COR-L47 (cell line): ENCODE results near the gene KCTD5.

Experiments
- DNase-seq: peaks from one replicate; lab custom pipeline; 2025; lab: John Stamatoyannopoulos, UW

The KCTD5 gene

GRCh38 chr16:2697401-2697948, 15.2 kb downstream of the KCTD5 start:
- DNase-seq, result no peak

- no peak for DNase-seq
Measured at GRCh38 chr16:2698103-2698870, 16.0 kb downstream of the KCTD5 start.

DNA sequence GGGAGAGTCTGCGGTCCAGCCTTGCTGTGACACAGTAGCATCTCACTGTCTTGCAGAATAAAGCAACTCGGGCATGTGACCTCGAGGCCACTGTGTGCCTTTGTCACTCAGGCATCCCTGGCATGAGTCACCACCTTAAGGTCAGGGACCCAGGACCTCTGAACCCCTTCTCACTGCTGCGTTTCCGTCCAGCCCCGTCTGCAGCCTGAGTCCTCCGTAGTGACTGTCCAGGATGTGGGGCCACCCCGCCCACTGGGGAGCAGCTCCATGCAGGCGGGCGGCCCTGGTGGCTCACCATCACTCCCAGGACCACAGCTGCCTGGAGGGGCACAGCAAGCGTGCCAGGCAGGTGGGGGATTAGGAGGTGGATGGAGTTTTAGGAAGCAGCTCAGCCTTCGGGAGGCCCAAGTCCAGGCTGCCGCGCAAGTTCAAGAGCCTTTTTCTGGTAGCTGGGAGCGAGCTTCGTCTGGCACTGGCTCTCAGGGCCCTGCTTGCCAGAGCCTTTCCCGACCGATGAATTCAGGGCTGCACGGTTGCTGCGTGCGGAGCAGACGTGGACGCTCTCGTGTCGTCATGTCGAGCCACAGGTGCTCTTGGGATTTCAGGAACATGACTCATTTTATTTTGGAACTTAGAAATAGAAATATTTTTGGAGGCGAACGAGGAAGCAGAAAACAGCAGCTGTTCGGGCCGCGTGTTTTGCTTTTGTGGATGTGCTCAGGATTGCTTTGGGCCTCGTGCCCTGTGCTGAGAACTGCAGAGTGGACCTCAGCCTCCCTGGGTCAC, 16.8 kb downstream of the KCTD5 start:
- no peak for DNase-seq

- DNase-seq, result no peak
Measured at GRCh38 chr16:2699791-2700600, 17.7 kb downstream of the KCTD5 start.

DNA sequence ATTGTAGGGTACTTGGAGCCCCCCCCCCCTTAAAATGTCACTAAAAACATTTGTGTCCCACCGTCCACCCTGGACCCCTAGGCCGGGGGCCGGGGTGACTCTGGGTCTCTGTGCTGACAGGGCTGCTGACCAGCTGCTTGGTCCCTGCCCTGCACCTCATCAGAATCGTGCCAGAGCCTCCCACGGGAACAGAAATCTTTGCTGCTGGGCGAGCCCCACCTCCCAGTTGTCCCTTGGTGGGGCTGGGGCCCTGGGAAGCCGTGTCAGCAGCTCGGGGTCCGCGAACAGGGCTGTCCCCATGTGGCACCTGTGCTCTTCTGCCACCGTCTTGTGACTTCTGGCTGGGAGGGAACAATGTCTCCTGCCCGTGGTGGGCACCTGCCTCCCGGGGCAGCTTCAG, 18.5 kb downstream of the KCTD5 start:
- DNase-seq, result no peak

DNA sequence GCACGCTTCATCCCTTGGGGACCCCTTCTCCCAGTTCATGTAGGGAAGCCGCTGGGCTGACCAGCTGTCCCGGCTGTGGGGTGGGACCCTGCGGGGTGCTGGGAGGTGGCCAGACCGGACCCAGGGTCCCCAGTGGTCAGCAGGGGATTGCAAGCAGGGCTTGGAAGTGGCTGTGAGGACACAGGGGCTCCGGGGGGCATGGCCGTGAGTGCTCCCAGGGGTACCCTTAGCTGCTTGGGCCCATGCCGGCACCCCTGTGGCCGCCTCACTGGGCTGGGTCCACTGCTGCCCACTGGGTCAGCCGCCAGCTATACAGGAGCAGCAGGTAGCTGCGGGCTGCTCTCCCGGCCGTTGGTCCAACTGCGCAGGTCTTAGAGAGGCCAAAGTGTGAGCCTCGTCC, 18.9 kb downstream of the KCTD5 start:
- DNase-seq, result no peak

DNA sequence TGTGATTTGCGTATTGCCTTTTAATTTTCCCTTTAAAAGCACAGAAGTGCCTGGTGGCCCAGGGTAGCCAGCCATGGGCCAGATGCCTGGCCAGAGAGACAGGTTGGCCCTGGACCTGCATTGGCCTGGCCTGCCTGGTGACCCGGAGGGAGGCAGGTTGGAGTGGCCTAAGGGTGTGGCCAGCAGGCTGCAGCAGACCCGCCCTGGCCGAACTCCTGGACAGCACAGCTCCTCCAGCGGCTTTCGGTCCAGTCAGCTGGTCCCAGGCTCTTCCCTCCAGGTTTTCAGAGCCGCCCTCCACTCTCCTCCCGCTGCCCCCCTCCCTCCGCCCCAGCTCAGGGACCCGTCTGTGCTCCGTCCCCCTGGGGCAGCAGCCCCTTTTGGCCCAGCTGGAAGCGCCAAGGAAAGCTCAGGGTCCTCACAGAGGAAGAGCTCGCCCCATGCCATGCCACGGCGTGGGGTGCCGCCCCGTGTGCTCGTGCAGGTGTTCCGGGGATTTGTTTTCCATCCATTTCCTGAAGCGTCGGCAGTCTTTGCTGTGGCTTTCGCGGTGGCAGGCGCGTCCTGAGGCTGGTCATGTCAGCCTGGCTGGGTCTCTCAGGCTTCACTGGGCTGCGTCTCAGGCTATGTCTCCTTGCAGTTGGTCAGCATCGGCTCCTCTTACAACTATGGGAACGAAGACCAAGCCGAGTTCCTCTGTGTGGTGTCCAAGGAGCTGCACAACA, 19.6 kb downstream of the KCTD5 start:
- no peak for DNase-seq

DNA sequence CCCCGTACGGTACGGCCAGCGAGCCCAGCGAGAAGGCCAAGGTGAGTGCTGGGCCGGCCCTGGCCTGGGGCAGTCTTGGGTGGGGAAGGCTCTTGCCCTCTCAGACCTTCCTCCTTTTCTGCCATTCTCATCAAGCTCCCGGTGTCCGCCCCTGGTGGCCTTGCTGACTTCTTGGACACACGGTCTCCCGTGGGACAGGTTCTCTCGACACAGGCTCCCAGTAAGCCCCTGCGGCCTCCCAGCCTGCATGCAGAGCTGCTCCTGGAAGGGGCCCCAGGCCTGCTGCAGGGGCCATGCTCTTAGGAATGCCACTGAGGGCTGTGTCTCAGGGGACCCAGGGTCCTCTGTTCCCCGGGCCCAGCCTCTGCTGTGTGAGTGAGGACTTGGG, 20.1 kb downstream of the KCTD5 start:
- DNase-seq, result no peak

GRCh38 chr16:2702871-2703745, 20.8 kb downstream of the KCTD5 start:
- DNase-seq, result no peak

GRCh38 chr16:2704166-2704982, 22.1 kb downstream of the KCTD5 start:
- DNase-seq, result no peak

DNA sequence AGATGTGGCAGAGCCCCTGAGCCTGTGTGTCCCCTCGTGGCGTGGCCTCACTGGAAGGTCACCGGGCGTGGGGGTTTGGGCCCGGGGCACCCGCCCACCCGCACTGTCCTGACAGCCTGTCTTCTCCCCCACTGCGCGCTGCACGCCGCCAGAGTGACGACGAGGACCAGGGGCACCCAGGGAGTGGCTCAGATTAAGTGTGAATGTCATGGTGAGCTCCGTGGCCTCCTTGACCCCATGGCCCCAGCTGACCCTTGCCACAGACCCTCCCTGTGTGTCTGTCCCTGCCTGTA, 22.6 kb downstream of the KCTD5 start:
- no peak for DNase-seq

DNA sequence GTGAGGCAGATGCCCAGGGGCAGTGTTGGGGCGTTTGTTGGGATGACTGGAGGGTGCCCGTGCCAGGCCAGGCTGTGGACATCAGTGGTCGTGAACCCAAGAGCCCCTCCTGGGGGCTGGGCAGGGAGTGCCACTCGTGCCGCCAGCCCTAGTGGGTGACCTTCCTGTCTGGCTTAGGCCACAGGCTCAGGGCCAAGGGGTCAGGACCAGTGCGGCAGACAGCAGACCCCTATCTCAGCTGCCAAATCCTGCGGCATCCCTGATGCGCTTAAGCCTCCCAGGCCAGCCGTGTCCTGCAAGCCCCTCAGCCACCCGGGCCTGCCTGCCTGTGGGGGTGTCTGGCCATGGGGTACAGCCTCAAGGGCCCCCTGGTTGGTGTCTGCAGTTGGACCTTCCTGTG, 23.0 kb downstream of the KCTD5 start:
- no peak for DNase-seq

DNA sequence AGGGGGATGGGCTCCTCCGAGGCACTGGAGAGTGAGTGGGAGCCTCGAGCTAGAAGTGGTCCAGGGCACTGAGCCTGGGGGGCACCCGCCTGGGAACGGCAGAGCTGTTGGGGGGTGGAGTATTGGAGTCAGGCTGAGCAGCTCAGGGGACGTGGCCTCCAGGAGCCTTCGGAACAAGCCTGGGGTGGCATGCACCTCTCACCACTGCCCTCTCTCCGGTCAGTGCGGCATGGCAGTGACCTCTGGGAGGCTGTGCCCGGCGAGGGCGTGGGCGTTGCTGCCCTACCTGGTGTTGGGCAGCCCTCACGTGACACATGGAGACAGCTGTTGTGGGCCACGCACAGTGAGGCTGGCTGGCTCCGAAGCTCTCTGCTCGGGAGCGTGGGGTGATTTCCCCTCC, 23.8 kb downstream of the KCTD5 start:
- DNase-seq, result no peak

DNA sequence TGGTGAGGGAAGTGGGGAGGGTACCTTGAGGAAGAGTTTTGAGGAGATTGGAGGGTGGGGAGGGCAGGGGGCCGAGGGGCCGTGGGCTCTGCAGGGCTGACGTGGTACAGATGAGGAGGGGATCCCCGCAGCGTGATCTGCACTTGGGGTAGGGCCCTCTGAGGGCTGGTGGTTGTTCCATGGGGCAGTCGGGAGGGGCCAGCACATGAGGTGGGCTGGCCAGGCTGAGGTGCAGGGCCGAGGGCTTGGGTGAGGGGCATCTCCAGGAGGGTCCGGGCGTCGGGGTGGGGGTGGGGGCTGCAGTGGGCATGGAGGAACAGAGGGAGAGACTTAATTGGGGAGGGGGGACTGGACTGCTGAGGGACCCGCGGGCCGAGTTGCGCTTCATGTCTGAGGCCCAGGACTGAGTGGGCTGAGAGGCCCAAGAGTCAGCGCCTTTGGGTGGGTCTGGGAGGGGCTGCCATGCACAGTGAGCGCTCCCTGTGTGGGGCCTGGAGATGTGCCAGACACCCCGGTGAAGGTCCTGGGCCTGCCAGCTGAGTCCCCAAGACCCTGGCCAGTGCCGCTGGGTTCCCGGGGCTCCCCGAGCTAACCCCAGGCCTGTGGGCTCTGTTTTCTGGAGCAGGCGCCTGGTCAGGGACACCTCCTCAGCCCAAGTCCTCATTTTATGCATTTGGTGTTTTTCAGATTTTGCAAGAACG, 24.4 kb downstream of the KCTD5 start:
- no peak for DNase-seq

- no peak for DNase-seq
Measured at GRCh38 chr16:2707368-2708289, 25.3 kb downstream of the KCTD5 start.

DNA sequence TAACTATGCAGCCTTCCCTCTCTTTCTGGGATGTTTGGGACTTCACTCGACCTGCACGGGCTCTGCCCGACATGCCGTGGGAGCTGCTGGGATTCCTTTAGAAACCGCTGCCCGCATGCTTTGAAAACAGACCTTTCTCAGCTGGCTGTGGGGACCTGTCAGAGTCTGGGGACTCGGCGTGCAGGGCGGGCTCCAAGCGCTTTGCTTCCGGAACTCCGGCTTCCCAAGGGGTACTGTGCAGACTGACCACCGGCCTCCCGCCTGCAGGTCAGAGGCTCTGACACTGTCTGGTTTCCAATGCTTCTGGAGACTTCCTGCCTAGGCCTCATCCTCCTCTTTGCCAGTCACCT, 25.9 kb downstream of the KCTD5 start:
- DNase-seq, result no peak

DNA sequence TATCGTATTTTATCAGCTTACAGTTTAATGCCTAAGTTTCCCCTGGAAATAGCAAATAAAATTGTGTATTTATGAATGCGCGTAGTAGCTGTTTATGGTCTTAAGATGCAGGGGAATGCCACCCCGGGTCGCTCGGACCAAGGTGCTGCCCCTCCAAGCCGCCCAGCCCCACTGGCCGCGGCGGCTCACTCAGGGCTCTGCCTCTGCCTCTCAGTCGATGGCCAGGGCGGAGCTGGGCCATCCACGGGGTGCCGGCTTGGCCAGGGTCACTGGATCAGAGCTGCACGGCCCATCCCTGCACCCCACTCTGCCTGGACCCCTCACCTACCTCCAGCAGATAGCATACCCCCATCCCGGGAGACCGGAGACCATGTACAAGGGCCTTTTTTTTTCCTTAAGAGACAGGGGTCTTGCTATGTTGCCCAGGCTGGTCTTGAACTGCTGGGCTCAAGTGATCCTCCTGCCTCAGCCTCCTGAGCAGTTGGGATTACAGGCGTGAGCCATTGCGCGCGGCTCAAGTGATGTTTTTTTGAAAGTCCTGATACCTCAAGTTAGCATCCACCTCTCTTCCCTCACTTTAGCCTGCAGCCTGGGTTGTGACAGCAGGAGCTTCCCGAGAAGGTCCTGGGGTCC, 26.7 kb downstream of the KCTD5 start:
- DNase-seq, result no peak

DNA sequence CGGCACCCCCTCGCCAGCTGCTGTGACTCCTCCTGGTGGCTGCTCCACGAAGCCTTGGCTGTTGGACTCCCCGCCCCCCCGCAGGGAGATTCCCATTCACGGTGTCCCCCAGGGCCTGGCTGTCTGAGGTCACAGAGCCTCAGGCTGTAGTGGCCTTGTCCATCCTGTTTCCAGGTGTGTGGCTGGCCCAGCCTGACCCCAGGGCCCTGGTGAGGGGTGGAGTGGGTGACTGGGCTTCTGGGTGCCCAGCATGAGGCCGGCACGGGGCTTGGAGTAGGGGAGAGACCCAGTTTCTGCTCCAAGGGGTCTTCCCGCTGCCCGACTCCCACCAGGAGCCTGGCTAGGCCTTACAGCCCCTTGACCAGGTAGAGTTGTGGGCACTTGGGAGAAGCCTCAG, 27.3 kb downstream of the KCTD5 start:
- no peak for DNase-seq
